ENCODE measurements around the gene ADRA2B. TPM values are rescaled to one million over a fixed set of nuclear protein-coding genes. Genes with fewer than 3 reads are reported as not detected.

ADRA2B gene
- total RNA-seq, 4 donors from 2014 or later, result 2.1 to 6.0 (median 4.0) TPM

- DNase-seq (ENCODE audit: extremely low spot score), result no peak
- H3K4me3 ChIP-seq, result no peak overlapping the region
- peaks cover 0 to 16% (median 0%) of the 10 kb centered on the region in 4 donors for H3K27me3 ChIP-seq
- WGBS, result 69% methylated on average over 6 of the region's 9 CpGs
- H3K4me1 ChIP-seq, result peaks cover 20 to 32% (median 26%) of the 10 kb centered on the region in 4 donors
- no peaks in the 10 kb centered on the region for H3K36me3 ChIP-seq
- intact Hi-C loops (cut with DNase I), result no loop called here
- H3K27ac ChIP-seq (replicated peaks in 1 of 4), result no peak overlapping the region
- H3K9me3 ChIP-seq, result peaks cover 0 to 15% (median 10%) of the 10 kb centered on the region in 4 donors
- TF ChIP-seq EP300 (IDR thresholded peaks at IDR 0.05), result no peak
- no peak for TF ChIP-seq POLR2AphosphoS5 (IDR thresholded peaks at IDR 0.05)
- TF ChIP-seq, protein P1, sequence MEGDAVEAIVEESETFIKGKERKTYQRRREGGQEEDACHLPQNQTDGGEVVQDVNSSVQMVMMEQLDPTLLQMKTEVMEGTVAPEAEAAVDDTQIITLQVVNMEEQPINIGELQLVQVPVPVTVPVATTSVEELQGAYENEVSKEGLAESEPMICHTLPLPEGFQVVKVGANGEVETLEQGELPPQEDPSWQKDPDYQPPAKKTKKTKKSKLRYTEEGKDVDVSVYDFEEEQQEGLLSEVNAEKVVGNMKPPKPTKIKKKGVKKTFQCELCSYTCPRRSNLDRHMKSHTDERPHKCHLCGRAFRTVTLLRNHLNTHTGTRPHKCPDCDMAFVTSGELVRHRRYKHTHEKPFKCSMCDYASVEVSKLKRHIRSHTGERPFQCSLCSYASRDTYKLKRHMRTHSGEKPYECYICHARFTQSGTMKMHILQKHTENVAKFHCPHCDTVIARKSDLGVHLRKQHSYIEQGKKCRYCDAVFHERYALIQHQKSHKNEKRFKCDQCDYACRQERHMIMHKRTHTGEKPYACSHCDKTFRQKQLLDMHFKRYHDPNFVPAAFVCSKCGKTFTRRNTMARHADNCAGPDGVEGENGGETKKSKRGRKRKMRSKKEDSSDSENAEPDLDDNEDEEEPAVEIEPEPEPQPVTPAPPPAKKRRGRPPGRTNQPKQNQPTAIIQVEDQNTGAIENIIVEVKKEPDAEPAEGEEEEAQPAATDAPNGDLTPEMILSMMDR (IDR thresholded peaks at IDR 0.05), result no peak
- TF ChIP-seq POLR2A (IDR thresholded peaks at IDR 0.05; ENCODE audit: low read depth), result no peak
Measured at GRCh38 chr2:96106991-96107707, 9.2 kb downstream of the ADRA2B start.

DNA sequence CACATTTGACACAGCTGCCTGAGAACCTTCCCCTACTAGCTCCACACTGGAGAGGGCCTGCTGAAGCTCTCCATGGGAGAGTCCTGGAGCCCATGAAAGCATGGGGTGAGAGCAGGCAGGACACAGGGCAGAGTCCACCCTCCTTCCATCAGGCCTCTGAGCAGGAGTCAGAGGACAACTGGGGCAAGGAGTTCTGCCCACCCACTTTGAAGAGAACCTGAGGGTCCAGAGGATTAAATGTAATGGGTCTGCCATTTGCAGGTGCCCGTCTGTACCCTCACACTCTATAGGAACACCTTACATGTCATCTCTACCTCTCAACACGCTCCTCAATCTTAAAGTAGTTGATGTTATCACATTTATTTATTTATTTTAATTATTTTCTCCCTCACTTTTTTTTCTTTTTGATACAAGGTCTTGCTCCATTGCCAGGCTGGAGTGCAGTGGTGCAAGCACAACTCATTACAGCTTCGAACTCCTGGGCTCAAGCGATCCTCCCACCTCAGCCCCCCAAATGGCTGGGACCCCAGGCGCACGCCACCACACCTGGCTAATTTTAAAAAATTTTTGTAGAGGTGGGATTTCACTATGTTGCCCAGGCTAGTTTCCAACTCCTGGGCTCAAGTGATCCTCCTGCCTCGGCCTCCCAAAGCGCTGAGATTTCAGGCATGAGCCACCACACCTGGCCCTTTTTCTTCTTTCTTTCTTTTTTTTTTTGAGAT lies 10.2 kb downstream of the ADRA2B start:
- Histone ChIP-seq H3K27me3 (peaks cover 0 to 16% (median 0%) of the 10 kb centered on the region in 4 donors), H3K27ac (replicated peaks in 1 of 4) (no peak overlapping the region), H3K36me3 (no peaks in the 10 kb centered on the region), H3K4me1 (peaks cover 20 to 37% (median 26%) of the 10 kb centered on the region in 4 donors), H3K9me3 (peaks cover 0 to 15% (median 10%) of the 10 kb centered on the region in 4 donors), H3K4me3 (no peak overlapping the region)
- no peak for DNase-seq (ENCODE audit: extremely low spot score)
- 97% methylated on average over 8 of the region's 8 CpGs for WGBS
- TF ChIP-seq EP300 (IDR thresholded peaks at IDR 0.05), result no peak
- TF ChIP-seq, protein P1 (IDR thresholded peaks at IDR 0.05), result no peak
- TF ChIP-seq POLR2A (IDR thresholded peaks at IDR 0.05; ENCODE audit: low read depth), result no peak
- TF ChIP-seq POLR2AphosphoS5 (IDR thresholded peaks at IDR 0.05), result no peak
- intact Hi-C loops (cut with DNase I), result no loop called here

GRCh38 chr2:96105152-96105915 lies 11.0 kb downstream of the ADRA2B start:
- Histone ChIP-seq H3K27me3 (peaks cover 0 to 16% (median 0%) of the 10 kb centered on the region in 4 donors), H3K27ac (replicated peaks in 1 of 4) (no peak overlapping the region), H3K9me3 (peaks cover 0 to 15% (median 10%) of the 10 kb centered on the region in 4 donors), H3K36me3 (no peaks in the 10 kb centered on the region), H3K4me3 (no peak overlapping the region), H3K4me1 (peaks cover 20 to 38% (median 27%) of the 10 kb centered on the region in 4 donors)
- intact Hi-C loops (cut with DNase I), result no loop called here
- WGBS, result 100% methylated on average over 2 of the region's 3 CpGs
- TF ChIP-seq, protein P1 (IDR thresholded peaks at IDR 0.05), result no peak
- TF ChIP-seq POLR2AphosphoS5 (IDR thresholded peaks at IDR 0.05), result no peak
- TF ChIP-seq EP300 (IDR thresholded peaks at IDR 0.05), result no peak
- TF ChIP-seq POLR2A (IDR thresholded peaks at IDR 0.05; ENCODE audit: low read depth), result no peak
- no peak for DNase-seq (ENCODE audit: extremely low spot score)

DNA sequence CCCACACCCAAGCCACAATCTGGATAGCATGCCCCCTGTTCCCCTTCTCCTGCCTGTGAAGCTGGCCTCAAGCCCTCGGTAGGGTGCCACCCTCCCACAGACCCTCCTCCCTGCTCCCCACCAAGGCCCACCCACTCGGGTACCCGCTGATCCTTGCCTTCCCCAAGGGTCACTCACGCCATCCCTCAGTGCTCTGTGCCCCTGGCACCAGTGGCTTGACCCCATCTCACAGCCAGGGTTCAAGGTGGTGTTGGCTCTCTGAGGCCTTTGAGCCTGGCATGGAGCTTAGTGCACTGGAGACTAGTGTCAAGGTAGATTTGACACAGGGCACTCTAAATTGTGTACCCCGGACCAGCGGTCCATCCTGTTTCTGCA lies 11.9 kb downstream of the ADRA2B start:
- intact Hi-C loops (cut with DNase I), result no loop called here
- TF ChIP-seq POLR2A (IDR thresholded peaks at IDR 0.05; ENCODE audit: low read depth) (no peak), POLR2AphosphoS5 (IDR thresholded peaks at IDR 0.05) (no peak), EP300 (IDR thresholded peaks at IDR 0.05) (no peak)
- TF ChIP-seq, protein P1 (IDR thresholded peaks at IDR 0.05), result no peak
- Histone ChIP-seq H3K27ac (replicated peaks in 1 of 4) (no peak overlapping the region), H3K4me3 (no peak overlapping the region), H3K4me1 (peaks cover 19 to 41% (median 26%) of the 10 kb centered on the region in 4 donors), H3K36me3 (no peaks in the 10 kb centered on the region), H3K27me3 (peaks cover 0 to 16% (median 0%) of the 10 kb centered on the region in 4 donors), H3K9me3 (peaks cover 0 to 15% (median 10%) of the 10 kb centered on the region in 4 donors)
- WGBS, result 94% methylated on average over 5 of the region's 6 CpGs
- no peak for DNase-seq (ENCODE audit: extremely low spot score)

Data from esophagus muscularis mucosa (tissue), 4 donors.